ENCODE measurements around the gene CTDSPL2.

The CTDSPL2 gene

DNA sequence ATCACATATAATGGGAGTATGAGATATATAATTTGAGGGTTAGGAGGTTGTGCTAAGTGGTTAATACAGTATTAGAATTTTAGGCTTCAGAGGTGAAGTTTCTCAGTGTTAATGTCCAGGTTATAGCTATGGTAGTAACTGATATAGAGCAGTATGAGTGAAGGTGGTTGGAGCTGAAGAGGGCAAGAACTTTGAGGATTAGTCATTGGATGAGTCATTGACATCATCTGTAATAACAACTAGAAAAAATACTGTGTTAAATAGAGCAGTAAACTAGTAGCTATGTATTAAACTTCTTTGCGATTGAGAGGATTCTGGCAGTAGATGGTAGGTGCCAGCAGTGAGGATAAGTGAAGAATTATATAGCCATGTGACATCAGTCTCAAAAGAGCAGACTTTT lies 62.0 kb downstream of the CTDSPL2 start:
- no peak overlapping the region for H3K27ac ChIP-seq (ENCODE audit: low read depth, low read length)
- no peak overlapping the region for H3K9ac ChIP-seq (ENCODE audit: low read depth, low read length)
- no peaks in the 10 kb centered on the region for H3K4me1 ChIP-seq (ENCODE audit: control insufficient read depth, insufficient read depth, low read length)
- no peak overlapping the region for H3K4me3 ChIP-seq (ENCODE audit: low read depth, low read length)
- H3K27me3 ChIP-seq (ENCODE audit: control insufficient read depth, insufficient read depth, low read length): no peaks in the 10 kb centered on the region
- H3K9me3 ChIP-seq (ENCODE audit: control insufficient read depth, insufficient read depth, low read length): no peaks in the 10 kb centered on the region
- peaks cover 78% of the 10 kb centered on the region for H3K36me3 ChIP-seq (ENCODE audit: control insufficient read depth, insufficient read depth, low read length)

DNA sequence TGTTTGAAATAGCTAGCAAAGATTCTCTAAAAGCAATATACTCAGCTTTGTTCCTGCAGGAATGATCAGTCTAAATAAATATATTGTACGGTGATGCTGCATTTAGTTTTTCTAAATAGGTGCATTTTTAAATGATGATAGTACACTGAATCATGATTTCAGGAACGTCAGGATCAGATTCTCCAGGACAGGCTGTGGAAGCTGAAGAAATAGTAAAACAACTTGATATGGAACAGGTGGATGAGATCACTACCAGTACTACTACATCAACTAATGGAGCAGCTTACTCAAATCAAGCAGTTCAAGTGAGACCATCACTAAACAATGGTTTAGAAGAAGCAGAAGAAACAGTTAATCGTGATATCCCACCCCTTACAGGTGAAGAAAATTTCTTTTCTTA lies 63.2 kb downstream of the CTDSPL2 start:
- Histone ChIP-seq H3K4me1 (ENCODE audit: control insufficient read depth, insufficient read depth, low read length) (no peaks in the 10 kb centered on the region), H3K36me3 (ENCODE audit: control insufficient read depth, insufficient read depth, low read length) (peaks cover 74% of the 10 kb centered on the region), H3K27ac (ENCODE audit: low read depth, low read length) (no peak overlapping the region), H3K4me3 (ENCODE audit: low read depth, low read length) (no peak overlapping the region), H3K9ac (ENCODE audit: low read depth, low read length) (no peak overlapping the region), H3K9me3 (ENCODE audit: control insufficient read depth, insufficient read depth, low read length) (no peaks in the 10 kb centered on the region), H3K27me3 (ENCODE audit: control insufficient read depth, insufficient read depth, low read length) (no peaks in the 10 kb centered on the region)

DNA sequence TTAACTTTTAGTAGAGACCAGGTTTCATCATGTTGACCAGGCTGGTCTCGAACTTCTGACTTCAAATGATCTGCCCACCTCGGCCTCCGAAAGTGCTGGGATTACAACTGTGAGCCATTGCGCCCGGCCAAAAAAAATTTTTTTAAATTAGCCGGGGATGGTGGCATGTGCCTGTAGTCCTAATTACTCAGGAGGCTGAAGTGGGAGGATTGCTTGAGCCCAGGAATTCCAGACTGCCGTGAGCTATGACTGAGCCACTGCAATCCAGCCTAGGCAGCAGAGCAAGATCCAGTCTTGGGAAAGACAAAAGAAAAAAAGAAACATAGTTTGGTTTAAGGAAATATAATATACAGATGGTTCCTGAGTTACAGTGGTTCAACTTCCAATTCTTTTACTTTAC lies 64.6 kb downstream of the CTDSPL2 start:
- H3K4me1 ChIP-seq (ENCODE audit: control insufficient read depth, insufficient read depth, low read length): no peaks in the 10 kb centered on the region
- H3K4me3 ChIP-seq (ENCODE audit: low read depth, low read length): no peak overlapping the region
- no peaks in the 10 kb centered on the region for H3K27me3 ChIP-seq (ENCODE audit: control insufficient read depth, insufficient read depth, low read length)
- H3K36me3 ChIP-seq (ENCODE audit: control insufficient read depth, insufficient read depth, low read length): peaks cover 76% of the 10 kb centered on the region
- no peaks in the 10 kb centered on the region for H3K9me3 ChIP-seq (ENCODE audit: control insufficient read depth, insufficient read depth, low read length)
- no peak overlapping the region for H3K27ac ChIP-seq (ENCODE audit: low read depth, low read length)
- no peak overlapping the region for H3K9ac ChIP-seq (ENCODE audit: low read depth, low read length)

DNA sequence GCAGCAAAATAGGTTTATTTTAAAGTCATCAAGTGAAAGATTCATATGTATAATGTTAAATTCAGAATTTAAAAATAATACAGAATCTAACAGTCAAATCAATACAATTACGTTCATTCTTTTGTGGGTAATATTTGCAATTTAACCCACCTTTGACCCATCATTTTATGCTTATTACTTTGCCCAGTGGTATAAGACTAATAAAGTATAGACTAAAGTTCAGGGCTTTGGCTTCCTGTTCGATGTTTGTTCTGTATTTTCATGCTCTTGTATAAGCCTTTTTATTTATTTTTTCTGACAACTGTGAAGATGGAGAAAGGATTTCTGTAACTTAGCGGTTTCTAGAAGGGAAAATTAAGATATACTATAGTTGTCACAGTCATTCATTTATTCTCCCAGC lies 65.2 kb downstream of the CTDSPL2 start:
- H3K4me3 ChIP-seq (ENCODE audit: low read depth, low read length): no peak overlapping the region
- no peaks in the 10 kb centered on the region for H3K4me1 ChIP-seq (ENCODE audit: control insufficient read depth, insufficient read depth, low read length)
- no peak overlapping the region for H3K27ac ChIP-seq (ENCODE audit: low read depth, low read length)
- H3K9me3 ChIP-seq (ENCODE audit: control insufficient read depth, insufficient read depth, low read length): no peaks in the 10 kb centered on the region
- no peaks in the 10 kb centered on the region for H3K27me3 ChIP-seq (ENCODE audit: control insufficient read depth, insufficient read depth, low read length)
- H3K36me3 ChIP-seq (ENCODE audit: control insufficient read depth, insufficient read depth, low read length): peaks cover 75% of the 10 kb centered on the region
- no peak overlapping the region for H3K9ac ChIP-seq (ENCODE audit: low read depth, low read length)

DNA sequence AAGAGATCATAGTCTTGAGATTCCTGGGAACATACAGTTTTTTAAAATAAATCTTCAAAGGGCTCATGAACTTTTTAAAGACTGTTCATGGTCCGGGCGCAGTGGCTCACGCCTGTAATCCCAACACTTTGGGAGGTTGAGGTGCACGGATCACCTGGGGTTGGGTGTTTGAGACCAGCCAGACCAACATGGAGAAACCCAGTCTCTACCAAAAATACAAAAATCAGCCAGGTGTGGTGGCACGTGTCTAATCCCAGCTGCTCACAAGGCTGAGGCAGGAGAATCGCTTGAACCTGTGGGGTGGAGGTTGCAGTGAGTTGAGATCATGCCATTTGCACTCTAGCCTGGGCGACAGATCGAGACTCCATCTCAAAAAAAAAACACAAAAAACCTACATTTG lies 68.1 kb downstream of the CTDSPL2 start:
- H3K4me3 ChIP-seq (ENCODE audit: low read depth, low read length): no peak overlapping the region
- H3K36me3 ChIP-seq (ENCODE audit: control insufficient read depth, insufficient read depth, low read length): peaks cover 82% of the 10 kb centered on the region
- H3K4me1 ChIP-seq (ENCODE audit: control insufficient read depth, insufficient read depth, low read length): no peaks in the 10 kb centered on the region

DNA sequence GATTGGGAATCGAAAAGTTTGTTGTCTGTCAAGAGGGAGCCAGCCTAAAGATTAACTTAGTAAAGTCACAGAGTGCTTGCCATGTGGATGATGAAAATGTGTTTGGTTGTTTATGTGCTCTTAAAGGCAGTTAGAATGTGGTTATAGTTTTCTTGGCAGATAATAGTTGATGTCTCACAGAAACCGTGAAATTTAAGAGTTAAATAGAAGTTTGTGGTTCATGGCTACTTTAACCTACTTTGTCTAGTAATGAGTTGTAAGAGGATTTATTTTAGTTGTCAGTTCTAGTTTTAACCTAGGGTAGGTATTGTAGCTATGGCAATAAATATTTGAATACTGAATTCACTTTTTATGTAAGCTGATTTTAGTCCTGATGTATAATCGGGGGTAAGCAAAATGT lies 73.1 kb downstream of the CTDSPL2 start:
- no peaks in the 10 kb centered on the region for H3K27me3 ChIP-seq (ENCODE audit: control insufficient read depth, insufficient read depth, low read length)
- no peak overlapping the region for H3K27ac ChIP-seq (ENCODE audit: low read depth, low read length)
- no peaks in the 10 kb centered on the region for H3K9me3 ChIP-seq (ENCODE audit: control insufficient read depth, insufficient read depth, low read length)
- no peak overlapping the region for H3K4me3 ChIP-seq (ENCODE audit: low read depth, low read length)
- H3K36me3 ChIP-seq (ENCODE audit: control insufficient read depth, insufficient read depth, low read length): peaks cover 81% of the 10 kb centered on the region
- no peaks in the 10 kb centered on the region for H3K4me1 ChIP-seq (ENCODE audit: control insufficient read depth, insufficient read depth, low read length)
- H3K9ac ChIP-seq (ENCODE audit: low read depth, low read length): no peak overlapping the region

More for the DNA sequence above, 68.1 kb downstream of the CTDSPL2 start:
- Histone ChIP-seq H3K9ac (ENCODE audit: low read depth, low read length) (no peak overlapping the region), H3K27ac (ENCODE audit: low read depth, low read length) (no peak overlapping the region), H3K9me3 (ENCODE audit: control insufficient read depth, insufficient read depth, low read length) (no peaks in the 10 kb centered on the region), H3K27me3 (ENCODE audit: control insufficient read depth, insufficient read depth, low read length) (no peaks in the 10 kb centered on the region)

DNA sequence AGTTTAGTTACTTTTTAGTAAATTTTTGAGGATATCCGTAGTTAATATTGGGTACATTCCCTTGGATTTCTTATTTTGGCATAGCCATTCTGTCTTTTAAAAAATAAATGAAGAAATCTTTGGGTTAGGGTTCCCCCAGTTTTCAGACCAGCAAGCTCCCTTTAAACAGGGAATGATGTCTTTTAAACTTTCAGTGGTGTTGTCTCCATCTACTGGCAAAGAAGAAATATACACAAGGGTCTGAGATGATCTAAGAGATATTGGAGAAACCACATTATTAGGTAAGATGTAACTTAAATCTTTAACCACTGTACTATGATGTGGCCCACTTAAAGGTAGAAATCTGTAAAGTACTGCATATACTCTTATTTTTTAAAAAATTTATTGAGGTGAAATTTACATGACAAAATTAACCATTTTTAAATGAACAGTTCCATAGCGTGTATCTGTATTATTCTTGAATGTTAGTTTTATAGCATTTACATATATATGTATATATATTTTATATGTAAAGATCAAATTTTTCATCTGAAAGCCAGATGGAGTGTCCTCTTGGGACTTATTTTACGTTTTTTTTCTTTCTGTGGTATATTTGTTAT lies 74.4 kb downstream of the CTDSPL2 start:
- Histone ChIP-seq H3K9me3 (ENCODE audit: control insufficient read depth, insufficient read depth, low read length) (no peaks in the 10 kb centered on the region), H3K27me3 (ENCODE audit: control insufficient read depth, insufficient read depth, low read length) (no peaks in the 10 kb centered on the region), H3K9ac (ENCODE audit: low read depth, low read length) (no peak overlapping the region), H3K36me3 (ENCODE audit: control insufficient read depth, insufficient read depth, low read length) (peaks cover 74% of the 10 kb centered on the region), H3K4me3 (ENCODE audit: low read depth, low read length) (no peak overlapping the region), H3K4me1 (ENCODE audit: control insufficient read depth, insufficient read depth, low read length) (no peaks in the 10 kb centered on the region), H3K27ac (ENCODE audit: low read depth, low read length) (no peak overlapping the region)

DNA sequence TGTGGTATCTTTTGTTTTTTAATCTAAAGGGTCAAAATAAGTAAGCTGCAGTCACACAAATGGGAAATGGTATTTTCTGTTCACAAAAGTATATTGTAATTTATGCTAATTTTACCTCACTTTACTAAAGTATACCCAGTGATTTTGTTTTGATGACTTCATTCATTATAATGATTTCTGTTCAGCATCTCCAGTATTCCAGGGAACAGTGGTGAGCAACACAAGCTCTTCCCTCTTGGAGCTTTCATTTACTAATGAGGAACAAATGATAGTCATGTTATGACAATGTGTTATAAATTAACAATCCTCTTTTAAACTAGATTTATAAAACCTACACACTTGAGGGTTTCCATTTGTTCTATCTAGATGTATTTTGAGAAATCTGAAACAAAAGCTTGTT lies 89.0 kb downstream of the CTDSPL2 start:
- no peak overlapping the region for H3K9ac ChIP-seq (ENCODE audit: low read depth, low read length)
- H3K4me3 ChIP-seq (ENCODE audit: low read depth, low read length): no peak overlapping the region
- no peaks in the 10 kb centered on the region for H3K27me3 ChIP-seq (ENCODE audit: control insufficient read depth, insufficient read depth, low read length)
- no peaks in the 10 kb centered on the region for H3K4me1 ChIP-seq (ENCODE audit: control insufficient read depth, insufficient read depth, low read length)
- H3K27ac ChIP-seq (ENCODE audit: low read depth, low read length): no peak overlapping the region
- H3K36me3 ChIP-seq (ENCODE audit: control insufficient read depth, insufficient read depth, low read length): peaks cover 75% of the 10 kb centered on the region
- no peaks in the 10 kb centered on the region for H3K9me3 ChIP-seq (ENCODE audit: control insufficient read depth, insufficient read depth, low read length)

DNA sequence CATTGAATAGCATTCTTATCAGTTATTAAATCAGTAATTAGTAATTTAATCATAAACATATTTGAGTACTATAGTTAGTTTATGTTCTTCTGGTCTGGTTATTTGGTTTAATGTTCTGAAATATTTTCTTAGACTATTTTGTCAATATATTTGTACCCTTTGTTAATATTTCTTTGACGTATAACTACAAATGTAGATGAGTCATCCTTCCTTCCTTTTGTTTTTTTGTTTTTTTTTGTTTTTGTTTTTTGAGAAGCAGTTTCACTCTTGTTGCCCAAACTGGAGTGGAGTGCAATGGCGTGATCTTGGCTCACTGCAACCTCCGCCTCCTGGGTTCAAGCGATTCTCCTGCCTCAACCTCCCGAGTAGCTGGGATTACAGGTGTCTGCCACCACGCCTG lies 92.1 kb downstream of the CTDSPL2 start:
- Histone ChIP-seq H3K36me3 (ENCODE audit: control insufficient read depth, insufficient read depth, low read length) (peaks cover 84% of the 10 kb centered on the region), H3K27ac (ENCODE audit: low read depth, low read length) (no peak overlapping the region), H3K4me1 (ENCODE audit: control insufficient read depth, insufficient read depth, low read length) (no peaks in the 10 kb centered on the region)

DNA sequence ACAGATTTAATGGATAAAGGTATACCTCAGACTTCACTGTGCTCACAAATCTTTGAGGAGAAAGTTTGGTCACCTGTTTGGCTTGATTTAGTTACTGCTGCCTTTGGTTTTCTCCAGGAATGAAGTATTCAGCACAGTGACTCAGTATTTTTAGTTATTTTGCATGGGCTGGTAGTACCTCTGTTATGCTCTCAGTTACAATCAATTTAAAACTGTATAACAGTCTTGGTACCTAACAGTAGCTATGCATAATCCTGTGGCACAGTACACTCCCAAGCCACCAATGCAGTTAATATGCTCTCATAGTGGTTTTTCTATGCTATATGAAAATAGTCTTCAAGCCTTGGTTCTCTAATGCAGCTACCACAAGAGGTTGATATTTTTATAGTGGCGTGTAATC lies 97.6 kb downstream of the CTDSPL2 start:
- Histone ChIP-seq H3K9ac (ENCODE audit: low read depth, low read length) (no peak overlapping the region), H3K4me1 (ENCODE audit: control insufficient read depth, insufficient read depth, low read length) (no peaks in the 10 kb centered on the region), H3K9me3 (ENCODE audit: control insufficient read depth, insufficient read depth, low read length) (no peaks in the 10 kb centered on the region), H3K36me3 (ENCODE audit: control insufficient read depth, insufficient read depth, low read length) (peaks cover 68% of the 10 kb centered on the region), H3K27me3 (ENCODE audit: control insufficient read depth, insufficient read depth, low read length) (no peaks in the 10 kb centered on the region), H3K4me3 (ENCODE audit: low read depth, low read length) (no peak overlapping the region), H3K27ac (ENCODE audit: low read depth, low read length) (no peak overlapping the region)

More for the DNA sequence above, 92.1 kb downstream of the CTDSPL2 start:
- no peak overlapping the region for H3K4me3 ChIP-seq (ENCODE audit: low read depth, low read length)
- H3K27me3 ChIP-seq (ENCODE audit: control insufficient read depth, insufficient read depth, low read length): no peaks in the 10 kb centered on the region
- H3K9me3 ChIP-seq (ENCODE audit: control insufficient read depth, insufficient read depth, low read length): no peaks in the 10 kb centered on the region
- H3K9ac ChIP-seq (ENCODE audit: low read depth, low read length): no peak overlapping the region

DNA sequence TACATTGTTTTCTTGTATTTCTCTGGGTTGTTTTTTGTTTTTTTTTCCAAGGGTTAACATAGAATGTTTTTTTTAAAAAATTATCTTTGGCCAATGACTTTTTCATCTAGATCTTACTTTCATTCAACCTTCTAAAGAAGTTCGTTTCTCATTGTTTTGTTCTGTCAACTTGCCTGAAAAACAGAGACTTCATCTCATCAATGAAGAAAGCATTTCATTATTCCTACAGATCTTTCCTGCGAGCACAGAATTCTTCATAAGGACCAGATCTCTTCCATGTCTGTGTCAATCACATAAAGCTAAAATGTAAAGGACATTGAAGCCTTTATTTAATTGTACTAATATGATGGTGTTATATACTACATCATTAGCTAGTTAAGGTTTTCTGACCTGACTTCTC lies 99.8 kb downstream of the CTDSPL2 start:
- Histone ChIP-seq H3K4me3 (ENCODE audit: low read depth, low read length) (no peak overlapping the region), H3K36me3 (ENCODE audit: control insufficient read depth, insufficient read depth, low read length) (peaks cover 51% of the 10 kb centered on the region), H3K27ac (ENCODE audit: low read depth, low read length) (no peak overlapping the region), H3K4me1 (ENCODE audit: control insufficient read depth, insufficient read depth, low read length) (no peaks in the 10 kb centered on the region), H3K9ac (ENCODE audit: low read depth, low read length) (no peak overlapping the region), H3K9me3 (ENCODE audit: control insufficient read depth, insufficient read depth, low read length) (no peaks in the 10 kb centered on the region), H3K27me3 (ENCODE audit: control insufficient read depth, insufficient read depth, low read length) (no peaks in the 10 kb centered on the region)

All from HUES48 (cell line).